ENCODE results near the gene SUSD4.
A peak's percentile ranks its signal among the peaks of the same experiment; 100 is the strongest.

- TF ChIP-seq POLR2AphosphoS5 (IDR thresholded peaks at IDR 0.05; ENCODE audit: low read depth, low read length) = no peak
- peak; percentile 40 to 49 (median 41) for TF ChIP-seq CTCF (IDR thresholded peaks at IDR 0.05; ENCODE audit: control extremely low read depth in 1 of 3, insufficient read depth in 1 of 3, low read depth in 1 of 3, low read length in 3 of 3)
- no peak for TF ChIP-seq SRF (IDR thresholded peaks at IDR 0.05; ENCODE audit: low read depth, low read length)
Observed at GRCh38 chr1:223345720-223346119, 18.3 kb downstream of the SUSD4 start.

All from H1 (cell line).